Midbrain (tissue), 1 donor: ENCODE data around the gene ADGRG6.
"Not testable (repeated sequence)": the region's sequence is repeated elsewhere in the genome, so short reads cannot be mapped to it uniquely, and the experiment has no call there.

Source experiments
- DNase-seq: peaks from one replicate; lab custom pipeline; 2025; lab: John Stamatoyannopoulos, UW

ADGRG6 gene

GRCh38 chr6:142446168-142446567 lies 144.4 kb downstream of the ADGRG6 start:
- DNase-seq = no peak

- no peak for DNase-seq
These were observed 144.8 kb downstream of the ADGRG6 start for GRCh38 chr6:142446576-142446975.

- no peak for DNase-seq
These were observed 146.4 kb downstream of the ADGRG6 start for GRCh38 chr6:142448091-142448729.

- not testable (repeated sequence) for DNase-seq
These were observed 149.0 kb downstream of the ADGRG6 start for GRCh38 chr6:142450856-142451255.

- no peak for DNase-seq
These were observed 151.2 kb downstream of the ADGRG6 start for GRCh38 chr6:142452993-142453392.

GRCh38 chr6:142454196-142454595 lies 152.4 kb downstream of the ADGRG6 start:
- not testable (repeated sequence) for DNase-seq

- not testable (repeated sequence) for DNase-seq
These were observed 153.0 kb downstream of the ADGRG6 start for GRCh38 chr6:142454848-142455247.

GRCh38 chr6:142455957-142456589 lies 154.3 kb downstream of the ADGRG6 start:
- no peak for DNase-seq

GRCh38 chr6:142457638-142458406 lies 156.0 kb downstream of the ADGRG6 start:
- no peak for DNase-seq

GRCh38 chr6:142458836-142459235 lies 157.0 kb downstream of the ADGRG6 start:
- DNase-seq = no peak

GRCh38 chr6:142459271-142459670 lies 157.5 kb downstream of the ADGRG6 start:
- no peak for DNase-seq

GRCh38 chr6:142462260-142462659 lies 160.5 kb downstream of the ADGRG6 start:
- no peak for DNase-seq

GRCh38 chr6:142463988-142464387 lies 162.2 kb downstream of the ADGRG6 start:
- no peak for DNase-seq

- DNase-seq = no peak
These were observed 167.4 kb downstream of the ADGRG6 start for GRCh38 chr6:142469220-142469619.

GRCh38 chr6:142470421-142470820 lies 168.6 kb downstream of the ADGRG6 start:
- no peak for DNase-seq

GRCh38 chr6:142474531-142475289 lies 172.9 kb downstream of the ADGRG6 start:
- DNase-seq = peak; percentile 27

- DNase-seq = no peak
These were observed 174.6 kb downstream of the ADGRG6 start for GRCh38 chr6:142476452-142476851.

GRCh38 chr6:142478117-142478516 lies 176.3 kb downstream of the ADGRG6 start:
- no peak for DNase-seq

GRCh38 chr6:142481466-142481865 lies 179.7 kb downstream of the ADGRG6 start:
- DNase-seq = no peak

- no peak for DNase-seq
These were observed 180.4 kb downstream of the ADGRG6 start for GRCh38 chr6:142482249-142482648.

- DNase-seq = no peak
These were observed 181.2 kb downstream of the ADGRG6 start for GRCh38 chr6:142482974-142483373.

- DNase-seq = no peak
These were observed 183.4 kb downstream of the ADGRG6 start for GRCh38 chr6:142485256-142485655.
